NCI-H2227 (cell line): ENCODE results near the gene CCDC126.
"Not testable (repeated sequence)": the region's sequence is repeated elsewhere in the genome, so short reads cannot be mapped to it uniquely, and the experiment has no call there.

Experiments
- DNase-seq: peaks from one replicate; lab custom pipeline; 2025; ENCODE audit not compliant: unreplicated experiment; lab: John Stamatoyannopoulos, UW

The CCDC126 gene

GRCh38 chr7:23622506-23622925 lies 25.3 kb downstream of the CCDC126 start:
- DNase-seq: no peak

GRCh38 chr7:23628370-23628769 lies 31.2 kb downstream of the CCDC126 start:
- no peak for DNase-seq

- DNase-seq: no peak
Measured at GRCh38 chr7:23633417-23633816, 36.2 kb downstream of the CCDC126 start.

- DNase-seq: no peak
Measured at GRCh38 chr7:23645822-23646221, 48.6 kb downstream of the CCDC126 start.

- no peak for DNase-seq
Measured at GRCh38 chr7:23653942-23654341, 56.8 kb downstream of the CCDC126 start.

- DNase-seq: no peak
Measured at GRCh38 chr7:23654508-23654907, 57.3 kb downstream of the CCDC126 start.

- no peak for DNase-seq
Measured at GRCh38 chr7:23655433-23655832, 58.3 kb downstream of the CCDC126 start.

GRCh38 chr7:23658831-23659427 lies 61.7 kb downstream of the CCDC126 start:
- no peak for DNase-seq

GRCh38 chr7:23661385-23661784 lies 64.2 kb downstream of the CCDC126 start:
- no peak for DNase-seq

GRCh38 chr7:23662124-23662983 lies 65.2 kb downstream of the CCDC126 start:
- no peak for DNase-seq

- DNase-seq: no peak
Measured at GRCh38 chr7:23662984-23663313, 65.8 kb downstream of the CCDC126 start.

- DNase-seq: no peak
Measured at GRCh38 chr7:23664122-23664521, 66.9 kb downstream of the CCDC126 start.

- DNase-seq: no peak
Measured at GRCh38 chr7:23672033-23672432, 74.9 kb downstream of the CCDC126 start.

- DNase-seq: peak; percentile 90
Measured at GRCh38 chr7:23679898-23680413, 82.8 kb downstream of the CCDC126 start, which contains the start of gene FAM221A. Gene FAM221A, plus strand, starts transcription at chr7:23680199. Its CDS starts 20 bp downstream, at chr7:23680219.

- DNase-seq: peak; percentile 84
Measured at GRCh38 chr7:23680414-23681405, 83.5 kb downstream of the CCDC126 start.

GRCh38 chr7:23684041-23684440 lies 86.9 kb downstream of the CCDC126 start:
- not testable (repeated sequence) for DNase-seq

GRCh38 chr7:23685731-23686130 lies 88.5 kb downstream of the CCDC126 start:
- DNase-seq: no peak

GRCh38 chr7:23687011-23687410 lies 89.8 kb downstream of the CCDC126 start:
- DNase-seq: no peak

- DNase-seq: no peak
Measured at GRCh38 chr7:23689165-23689564, 92.0 kb downstream of the CCDC126 start.

- DNase-seq: no peak
Measured at GRCh38 chr7:23691320-23691719, 94.1 kb downstream of the CCDC126 start.

GRCh38 chr7:23693224-23693623 lies 96.0 kb downstream of the CCDC126 start:
- DNase-seq: no peak
